GM12873 (cell line): ENCODE measurements around the gene TESK1.

Experiments
- TF ChIP-seq, protein P1 (sequence below): IDR thresholded peaks from 2 replicates; pipeline ENCODE4 v1.5.1; 2012; ENCODE audit warnings: low read depth, mild to moderate bottlenecking, moderate library complexity, low read length, control low read depth; ENCODE audit not compliant: insufficient read depth; ENCODE audit errors: missing control alignments

The TESK1 gene

DNA sequence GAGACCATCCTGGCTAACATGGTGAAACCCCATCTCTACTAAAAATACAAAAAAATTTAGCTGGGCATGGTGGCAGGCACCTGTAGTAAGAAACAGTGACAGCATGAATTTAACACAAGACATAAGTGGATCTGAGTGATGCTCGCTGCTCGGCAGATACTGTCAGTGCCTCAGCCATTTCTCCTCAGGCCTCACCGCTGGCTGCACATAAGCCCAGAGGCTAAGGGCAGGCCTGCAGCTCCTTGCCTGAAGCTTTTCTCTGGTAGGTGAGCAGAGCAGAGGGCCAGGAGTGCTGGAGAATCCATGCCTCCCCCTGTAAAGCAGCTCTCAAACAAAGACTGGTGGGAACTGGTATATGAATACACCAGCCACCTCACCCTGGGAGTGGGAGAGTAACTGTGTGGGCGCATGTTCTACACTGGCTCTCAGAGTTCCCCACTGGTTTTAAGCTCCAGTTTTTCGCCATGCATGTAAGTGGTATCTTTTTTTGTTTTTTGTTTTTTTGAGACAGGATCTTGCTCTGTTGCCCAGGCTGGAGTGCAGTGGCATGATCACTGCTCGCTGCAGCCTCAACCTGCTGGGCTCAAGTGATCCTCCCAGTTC is 23.4 kb downstream of the TESK1 start:
- TF ChIP-seq, protein P1, sequence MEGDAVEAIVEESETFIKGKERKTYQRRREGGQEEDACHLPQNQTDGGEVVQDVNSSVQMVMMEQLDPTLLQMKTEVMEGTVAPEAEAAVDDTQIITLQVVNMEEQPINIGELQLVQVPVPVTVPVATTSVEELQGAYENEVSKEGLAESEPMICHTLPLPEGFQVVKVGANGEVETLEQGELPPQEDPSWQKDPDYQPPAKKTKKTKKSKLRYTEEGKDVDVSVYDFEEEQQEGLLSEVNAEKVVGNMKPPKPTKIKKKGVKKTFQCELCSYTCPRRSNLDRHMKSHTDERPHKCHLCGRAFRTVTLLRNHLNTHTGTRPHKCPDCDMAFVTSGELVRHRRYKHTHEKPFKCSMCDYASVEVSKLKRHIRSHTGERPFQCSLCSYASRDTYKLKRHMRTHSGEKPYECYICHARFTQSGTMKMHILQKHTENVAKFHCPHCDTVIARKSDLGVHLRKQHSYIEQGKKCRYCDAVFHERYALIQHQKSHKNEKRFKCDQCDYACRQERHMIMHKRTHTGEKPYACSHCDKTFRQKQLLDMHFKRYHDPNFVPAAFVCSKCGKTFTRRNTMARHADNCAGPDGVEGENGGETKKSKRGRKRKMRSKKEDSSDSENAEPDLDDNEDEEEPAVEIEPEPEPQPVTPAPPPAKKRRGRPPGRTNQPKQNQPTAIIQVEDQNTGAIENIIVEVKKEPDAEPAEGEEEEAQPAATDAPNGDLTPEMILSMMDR: no peak

DNA sequence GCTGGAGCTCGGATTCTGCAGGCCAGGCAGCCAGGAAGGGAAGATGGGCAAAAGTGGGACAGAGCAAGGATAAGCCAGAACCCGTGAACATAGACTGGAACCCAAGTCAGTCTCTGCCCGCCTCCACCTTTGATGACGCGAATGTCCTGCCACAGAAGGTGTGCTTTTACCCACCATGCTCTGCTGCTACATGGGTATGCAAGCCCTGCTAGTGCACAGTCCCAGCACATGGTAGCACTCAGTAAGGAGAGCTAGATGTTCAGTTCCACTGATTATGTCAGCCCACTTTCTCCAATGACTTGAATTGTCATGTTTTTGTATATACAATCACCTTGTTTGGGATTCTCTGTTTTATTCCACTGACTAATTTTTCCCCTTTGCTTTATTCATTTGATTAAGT is 24.5 kb downstream of the TESK1 start:
- TF ChIP-seq, protein P1: no peak

DNA sequence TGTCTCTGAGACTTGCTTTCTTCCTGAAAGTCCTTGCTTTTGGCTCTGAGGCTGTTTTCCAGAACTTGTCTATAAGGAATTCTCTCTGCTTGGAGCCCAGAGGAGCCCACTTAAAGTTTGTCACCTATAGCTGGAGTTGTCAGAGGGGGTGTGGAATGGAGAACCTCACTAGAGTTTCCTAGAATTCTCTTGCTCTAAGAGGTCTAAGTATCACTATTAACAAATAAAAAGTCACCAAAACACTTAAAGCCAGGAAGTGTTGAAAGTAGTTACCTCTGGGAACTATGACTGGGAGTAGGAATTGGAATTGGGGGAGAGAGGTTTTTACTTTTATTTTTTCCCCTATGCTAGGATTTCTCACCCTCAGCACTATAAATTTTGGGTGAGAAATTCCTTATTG is 30.7 kb downstream of the TESK1 start:
- TF ChIP-seq, protein P1: no peak

DNA sequence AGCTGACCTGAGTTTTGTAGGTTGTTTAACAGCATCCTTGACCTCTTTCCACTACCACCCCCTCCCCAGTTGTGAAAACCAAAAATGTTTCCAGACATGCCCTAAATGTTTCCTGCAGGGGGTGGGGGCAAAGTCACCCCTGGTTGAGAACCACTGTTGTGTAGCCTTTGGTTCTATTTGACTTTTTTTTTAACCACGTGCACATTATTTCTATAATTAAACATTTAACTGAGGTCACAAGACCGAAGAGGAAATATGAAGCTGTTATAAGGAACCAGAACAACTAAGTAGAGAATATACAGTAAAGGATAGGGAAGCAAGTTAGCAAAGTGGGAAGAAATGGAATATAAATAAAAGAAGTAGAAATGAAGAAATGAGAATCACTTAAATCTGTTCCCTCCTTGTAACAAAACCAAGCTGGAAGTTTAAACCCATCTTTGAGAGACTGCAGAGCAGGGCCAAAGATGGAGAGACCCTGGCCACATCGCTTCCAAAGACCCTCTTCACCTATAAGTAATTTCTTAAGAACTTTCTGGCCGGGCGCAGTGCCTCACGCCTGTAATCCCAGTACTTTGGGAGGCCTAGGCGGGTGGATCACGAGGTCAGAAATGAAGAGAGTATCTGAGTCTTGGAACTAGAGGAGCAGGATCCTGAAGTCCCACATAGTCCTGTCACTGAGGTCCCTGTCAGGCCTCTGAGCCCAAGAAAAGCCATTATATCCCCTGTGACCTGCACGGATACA is 31.2 kb downstream of the TESK1 start:
- TF ChIP-seq, protein P1: no peak

DNA sequence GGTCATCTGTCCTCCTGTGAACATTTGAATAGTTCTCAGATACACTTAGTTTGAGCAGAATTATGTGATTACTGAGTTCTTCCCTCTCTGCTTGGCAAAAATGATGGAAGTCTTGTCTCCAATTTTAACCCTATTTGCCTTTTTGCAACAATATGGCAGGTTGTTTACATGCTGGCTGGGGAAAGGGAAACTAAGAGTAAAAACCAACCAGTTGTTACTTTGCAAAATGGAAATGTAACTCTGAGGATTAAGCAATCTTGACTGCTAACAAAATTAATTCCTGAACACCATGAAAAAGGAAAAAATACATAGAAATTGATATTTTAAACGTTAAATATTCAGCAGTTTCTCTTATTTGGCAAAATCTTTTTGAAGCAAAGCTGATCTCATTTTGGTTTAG is 34.6 kb downstream of the TESK1 start:
- TF ChIP-seq, protein P1: no peak

DNA sequence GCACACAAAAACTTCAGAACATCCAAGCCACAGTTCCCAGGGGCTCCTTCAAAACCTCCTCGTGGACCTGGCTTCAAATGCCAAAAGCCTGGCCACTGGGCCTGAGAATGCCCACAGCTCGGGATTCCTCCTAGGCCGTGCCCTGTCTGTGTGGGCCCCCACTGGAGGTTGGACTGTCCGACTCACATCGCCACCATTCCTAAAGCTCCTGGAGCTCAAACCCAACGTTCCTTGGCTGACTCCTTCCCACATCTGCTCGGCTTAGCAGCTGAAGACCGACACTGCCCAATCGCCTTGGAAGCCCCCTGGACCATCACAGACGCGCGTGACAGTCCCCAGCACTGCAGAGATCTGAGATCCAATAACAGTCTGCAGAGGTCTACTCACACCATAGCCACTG is 38.0 kb downstream of the TESK1 start:
- TF ChIP-seq, protein P1: no peak

DNA sequence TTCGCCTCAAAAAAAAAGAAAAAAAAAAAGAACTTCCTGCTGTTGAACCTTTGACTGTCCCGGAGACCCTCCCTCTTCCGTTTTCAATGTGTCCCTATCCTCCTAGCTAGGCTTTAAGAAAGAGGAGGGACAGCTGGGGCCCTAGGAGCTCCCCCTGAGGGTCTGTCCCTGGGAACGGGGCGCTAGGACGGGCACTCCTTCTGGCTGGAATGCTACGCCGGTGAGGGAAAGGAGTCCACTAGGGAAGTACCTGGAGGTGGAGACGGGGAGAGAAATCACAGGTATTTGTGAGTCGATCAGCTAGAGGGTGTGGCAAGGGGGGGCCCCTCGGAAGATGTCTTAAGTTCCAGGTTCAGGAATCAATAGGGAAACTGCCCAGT is 41.1 kb downstream of the TESK1 start:
- TF ChIP-seq, protein P1: no peak
